K562 (cell line): Measurements from ENCODE around the gene MMP7. TPM values are rescaled to one million over a fixed set of nuclear protein-coding genes. Genes with fewer than 3 reads are reported as not detected.

Experiments used
- ATAC-seq: fragments of 200-7000 bp; cut with Tn5 transposase; 3 replicates; pipeline ENCODE4 v1.9.1; 2020; ENCODE audit warnings: moderate library complexity
- BruUV-seq: library from RNA; stranded (reverse); fragments of 400-500 nt; replicated peaks from 2 replicates; lab custom pipeline; 2021; lab: Mats Ljungman, UMichigan
- CTCF ChIA-PET: fragments of 300-600 bp; formaldehyde crosslinking; extraction: SDS; loops from one replicate; lab custom pipeline; 2021; ENCODE audit warnings: low intra/inter-chr PET ratio; lab: Yijun Ruan, JAX
- POLR2A ChIA-PET: fragments of 300-600, 350-650 bp; sonication (Branson Sonifier 250); formaldehyde crosslinking; extraction: SDS; loops from one replicate; lab custom pipeline; 2021; ENCODE audit warnings: antibody characterized with exemption, inconsistent platforms; lab: Yijun Ruan, JAX
- DNase-seq, 4 experiments: peaks; one replicate each; pipeline versions ENCODE4 v3.0.0 to v3.0.0-alpha.2; 2011 to 2018; ENCODE audit warnings: low spot score in 3 of 4, mixed read lengths in 3 of 4; ENCODE audit errors: extremely low read depth in 1 of 4
- FAIRE-seq: peaks from 2 replicates; lab custom pipeline; 2011; peaks lifted over from hg19 to GRCh38; lab: Jason Lieb, UNC
- H2AFZ ChIP-seq: 2 replicates; pipeline ENCODE4 v1.6.0; 2011; ENCODE audit warnings: low read depth, low read length, control low read depth, inconsistent platforms
- H3K27ac ChIP-seq: fragments of 200-600 bp; 3 replicates; pipeline ENCODE4 v1.8.0; 2011; ENCODE audit warnings: low read depth, mild to moderate bottlenecking, control low read depth, inconsistent platforms, low read length, moderate library complexity, mixed read lengths; ENCODE audit errors: extremely low read depth
- H3K27me3 ChIP-seq, 2 experiments: fragments of 300-600 bp in 1 of 2; 2 replicates in 1 of 2; 3 replicates in 1 of 2; pipeline versions ENCODE4 v1.6.0 to v1.8.0; 2011; ENCODE audit warnings: inconsistent platforms in 2 of 2, low read length in 2 of 2, mild to moderate bottlenecking in 1 of 2, mixed read lengths in 1 of 2, moderate library complexity in 1 of 2; ENCODE audit not compliant: control insufficient read depth in 2 of 2, insufficient read depth in 2 of 2
- H3K36me3 ChIP-seq: fragments of 300-600 bp; 3 replicates; pipeline ENCODE4 v1.8.0; 2011; ENCODE audit warnings: mild to moderate bottlenecking, low read length, inconsistent platforms; ENCODE audit not compliant: control insufficient read depth, insufficient read depth
- H3K4me1 ChIP-seq, 2 experiments: fragments of 200-600 bp in 1 of 2; replicated peaks in 1 of 2; 2 replicates in 1 of 2; 3 replicates in 1 of 2; pipeline versions ENCODE4 v1.5.1 to v1.8.0; 2011; ENCODE audit warnings: inconsistent platforms in 2 of 2, low read length in 2 of 2, mild to moderate bottlenecking in 1 of 2, mixed read lengths in 1 of 2, moderate library complexity in 1 of 2; ENCODE audit not compliant: control insufficient read depth in 2 of 2, insufficient read depth in 2 of 2
- H3K4me2 ChIP-seq: 2 replicates; pipeline ENCODE4 v1.6.1; 2011; ENCODE audit warnings: low read length, control low read depth, inconsistent platforms, mixed read lengths; ENCODE audit not compliant: insufficient read depth
- H3K4me3 ChIP-seq: fragments of 200-600 bp; sonication (generic), shearing (Covaris generic); 2 replicates; pipeline ENCODE4 v1.5.1; 2016; ENCODE audit warnings: control low read depth, inconsistent platforms
- H3K79me2 ChIP-seq: fragments of 200-600 bp; 3 replicates; pipeline ENCODE4 v1.8.0; 2011; ENCODE audit warnings: low read length, inconsistent platforms; ENCODE audit not compliant: control insufficient read depth, insufficient read depth
- H3K9ac ChIP-seq, 2 experiments: 2 replicates each; pipeline versions ENCODE4 v1.6.0 to v1.6.1; 2011; ENCODE audit warnings: low read depth in 2 of 2, low read length in 2 of 2, control low read depth in 1 of 2, inconsistent platforms in 1 of 2, mild to moderate bottlenecking in 1 of 2, mixed read lengths in 1 of 2; ENCODE audit not compliant: insufficient read depth in 1 of 2
- H3K9me1 ChIP-seq: one replicate; pipeline ENCODE4 v1.6.0; 2011; ENCODE audit warnings: inconsistent platforms, mild to moderate bottlenecking, low read length, moderate library complexity; ENCODE audit not compliant: control insufficient read depth, insufficient read depth
- H3K9me3 ChIP-seq: replicated peaks from 2 replicates; pipeline ENCODE4 v1.5.1; 2011; ENCODE audit warnings: low read depth, low read length, inconsistent platforms; ENCODE audit not compliant: control insufficient read depth, insufficient read depth
- H4K20me1 ChIP-seq: replicated peaks from 2 replicates; pipeline ENCODE4 v1.6.1; 2011; ENCODE audit warnings: low read length, inconsistent platforms, mixed read lengths; ENCODE audit not compliant: control insufficient read depth, insufficient read depth
- MAFG ChIP-seq: fragments of 450-650 bp; conservative IDR thresholded peaks from 2 replicates; pipeline ENCODE4 v1.6.1; 2016; ENCODE audit warnings: missing genetic modification characterization, missing compliant biosample characterization
- PRDM10 ChIP-seq: fragments of 450-650 bp; IDR thresholded peaks from 2 replicates; pipeline ENCODE4 v1.6.1; 2018; ENCODE audit not compliant: partially characterized antibody
- WGBS: fragments of 100-300 bp; shearing (Covaris generic); methylation state at CpG from one replicate; pipeline ENCODE4 v1.1.6; 2016; ENCODE audit warnings: low coverage, mixed read lengths; ENCODE audit not compliant: insufficient coverage; ENCODE audit errors: missing lambda C conversion rate; 5-methylcytosine and 5-hydroxymethylcytosine counted together
- in situ Hi-C: fragments of 300-500 bp; cut with MboI; formaldehyde crosslinking; loops from 4 replicates; pipeline ENCODE4 v1.15.0; 2018; ENCODE audit warnings: inconsistent platforms, mixed read lengths
- intact Hi-C: fragments of 100-400 bp; cut with micrococcal nuclease; formaldehyde crosslinking; loops from 2 replicates; pipeline ENCODE4 v1.14.2; 2022
- polyA plus RNA-seq, 8 experiments: library from polyadenylated mRNA; depleted of rRNA in 4 of 8; stranded (reverse) in 5 of 8; unstranded in 3 of 8; fragments of >200 nt; fragmentation: Nextera tagmentation in 2 of 8; fragmentation: Illumina TruSeq in 1 of 8; extraction: Ambion mirVana in 2 of 8; extraction: Trizol in 1 of 8; gene quantifications; 2 replicates each; pipeline versions ENCODE4 v1.2.1 to v1.2.3, GENCODE V29; 2011 to 2014; ENCODE audit warnings: inconsistent platforms in 1 of 8, missing spikeins in 1 of 8
- total RNA-seq, 7 experiments: library from RNA; depleted of rRNA in 6 of 7; stranded (reverse); fragments of >200 nt in 6 of 7; fragmentation: Illumina TruSeq in 2 of 7; extraction: Trizol in 2 of 7; gene quantifications; 2 replicates each; pipeline versions ENCODE4 v1.2.1 to v1.2.3, GENCODE V29; 2011 to 2021; ENCODE audit warnings: low replicate concordance in 1 of 7

MMP7 gene
- total and polyA plus RNA-seq, 9 of the 15 experiments (the other 6 are each of a cell fraction or from before 2014, with no cell fraction given) = 0.13 TPM; not detected in 8

GRCh38 chr11:102572554-102573220 is 42.1 kb upstream of the MMP7 start:
- H3K9ac ChIP-seq = no peak overlapping the region
- no peak overlapping the region for H3K4me3 ChIP-seq
- intact Hi-C loops = no loop called here
- no peak for TF ChIP-seq PRDM10
- TF ChIP-seq MAFG (tag) = 0 out of 2 replicates have a peak, but pooled peaks have one; percentile 4
- no peaks in the 10 kb centered on the region for H3K36me3 ChIP-seq
- DNase-seq (no peak), ATAC-seq (no peak), FAIRE-seq (no peak)
- no TSS peak for BruUV-seq
- H2AFZ ChIP-seq = no peak overlapping the region
- H3K79me2 ChIP-seq = no peaks in the 10 kb centered on the region
- H3K9me1 ChIP-seq = no peaks in the 10 kb centered on the region
- POLR2A ChIA-PET = no interaction called here
- 0% methylated on average over 2 of the region's 2 CpGs for WGBS
- H3K27ac ChIP-seq = no peak overlapping the region
- no peaks in the 10 kb centered on the region for H3K4me1 ChIP-seq
- H3K4me2 ChIP-seq = no peak overlapping the region
- CTCF ChIA-PET = no interaction called here
- H4K20me1 ChIP-seq = no peaks in the 10 kb centered on the region
- in situ Hi-C loops = no loop called here
- H3K27me3 ChIP-seq = no peaks in the 10 kb centered on the region
- no peaks in the 10 kb centered on the region for H3K9me3 ChIP-seq
